Left cardiac atrium (tissue), 4 donors: ENCODE measurements around the gene CARS1. TPM values are rescaled to one million over a fixed set of nuclear protein-coding genes. Genes with fewer than 3 reads are reported as not detected.

Experiments
- ATAC-seq, 2 donors: fragments of 200-7000 bp; cut with Tn5 transposase; one replicate each; pipeline ENCODE4 v1.9.1; 2020; ENCODE audit warnings: mild to moderate bottlenecking in 2 of 2, moderate library complexity in 2 of 2
- DNase-seq: peaks from one replicate; pipeline ENCODE4 v3.0.0-alpha.2; 2020
- intact Hi-C, 2 donors: fragments of 100-400 bp; cut with DNase I; formaldehyde crosslinking; loops; one replicate each; pipeline versions ENCODE4 v1.14.1 to v1.15.1; 2022 to 2023
- total RNA-seq, 2 donors: library from RNA; stranded (reverse); fragmentation: NEBNext Ultra II Directional; extraction: Animal tissue kit (Norgen Biotek cat#: 25700); gene quantifications; one replicate each; pipeline ENCODE4 v1.2.1, GENCODE V29; 2021
- donor health status: DM: no; HTN: yes; CAD: no.
- donor health status: DM: no; HTN: yes; CAD: no; lungs with severe emphysema.
- donor health status: DM: yes; HTN: yes; CAD: no.
- donor health status: Dilated cardiomyopathy.

Gene CARS1
- total RNA-seq, 2 donors from 2014 or later: 16.8 to 28.7 TPM

GRCh38 chr11:3000032-3000961 is 56.9 kb downstream of the CARS1 start:
- peak; percentile 76 for DNase-seq
- ATAC-seq: peak; percentile 73 to 74
- intact Hi-C loops: no loop called here

- intact Hi-C loops: no loop called here
- no peak for ATAC-seq
- DNase-seq: no peak
Measured at GRCh38 chr11:2999464-2999998, 57.7 kb downstream of the CARS1 start.

- DNase-seq (no peak), ATAC-seq (no peak)
- intact Hi-C loops: no loop called here
Measured at GRCh38 chr11:2998073-2998850, 59.0 kb downstream of the CARS1 start.

DNA sequence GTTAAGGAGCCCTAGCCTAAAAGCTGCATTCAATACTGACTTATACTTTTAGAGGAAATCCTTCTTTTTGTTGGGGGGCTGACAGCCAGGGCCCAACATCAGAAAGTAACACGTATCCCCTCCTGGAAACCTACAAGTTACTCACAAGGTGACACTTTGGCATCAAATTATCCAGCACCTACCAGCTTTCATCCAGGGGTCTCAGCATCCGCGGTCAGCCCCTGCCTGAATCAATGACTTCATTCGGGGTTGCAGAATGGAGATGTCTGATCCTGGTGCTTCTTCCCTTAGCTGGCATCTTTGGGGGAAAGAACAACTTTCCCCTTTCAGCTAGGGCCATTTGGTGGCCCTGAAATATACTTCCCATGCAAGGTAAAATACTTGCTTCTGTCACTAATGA is 59.8 kb downstream of the CARS1 start:
- intact Hi-C loops: no loop called here

DNA sequence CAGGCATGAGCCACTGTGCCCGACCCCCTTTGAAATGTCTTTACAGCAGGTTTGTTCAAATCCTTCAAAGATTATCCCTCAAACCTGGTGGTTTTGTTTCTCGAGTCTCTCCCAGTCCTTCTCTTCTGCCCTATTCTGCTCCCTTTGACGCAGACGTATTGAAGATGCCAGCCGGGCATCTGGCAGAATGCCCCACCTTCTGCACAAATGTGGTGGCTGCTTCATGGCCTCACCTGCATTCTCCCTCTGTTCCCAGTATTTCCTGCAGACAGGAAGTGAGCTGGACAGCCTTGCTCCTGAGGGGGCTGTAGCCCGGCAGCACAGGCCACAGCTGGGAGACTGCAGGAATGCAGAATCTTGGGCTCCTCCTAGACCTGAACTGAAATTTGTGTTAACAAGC is 60.2 kb downstream of the CARS1 start:
- DNase-seq (no peak), ATAC-seq (no peak)
- intact Hi-C loops: no loop called here

More for the DNA sequence above, 59.8 kb downstream of the CARS1 start:
- ATAC-seq: no peak
- DNase-seq: no peak

DNA sequence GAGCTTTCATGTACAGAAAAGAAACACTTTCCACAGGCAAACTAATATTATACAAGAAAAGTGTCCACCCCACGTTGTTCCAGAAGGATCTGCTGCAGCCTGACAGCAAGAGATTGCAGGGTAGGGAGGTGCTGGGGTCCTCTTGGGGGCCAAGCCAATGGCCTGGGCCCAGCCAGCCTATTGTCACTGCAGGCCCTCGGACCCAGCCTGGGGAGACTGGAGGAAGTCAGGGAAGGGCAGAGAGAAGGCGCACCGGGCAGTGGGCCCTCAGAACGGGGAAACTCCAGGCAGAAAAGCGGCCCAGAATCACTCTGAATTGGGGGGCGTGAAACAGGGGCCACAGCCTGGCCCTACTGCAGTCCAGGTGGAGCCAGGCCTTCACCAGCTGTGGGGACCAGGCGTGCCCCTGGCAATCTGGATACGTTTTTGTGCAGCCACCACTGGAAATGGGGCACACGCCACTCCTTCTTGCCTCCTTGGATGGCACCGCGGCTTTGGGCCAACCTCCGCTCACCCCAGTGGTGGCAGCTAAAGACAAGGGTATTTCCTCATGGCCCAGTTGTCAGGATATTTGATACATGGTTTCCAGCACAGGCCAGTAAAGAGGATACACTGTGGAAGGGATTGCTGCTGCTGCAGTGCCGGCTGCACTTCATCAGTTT is 61.2 kb downstream of the CARS1 start:
- no peak for ATAC-seq
- intact Hi-C loops: no loop called here

DNA sequence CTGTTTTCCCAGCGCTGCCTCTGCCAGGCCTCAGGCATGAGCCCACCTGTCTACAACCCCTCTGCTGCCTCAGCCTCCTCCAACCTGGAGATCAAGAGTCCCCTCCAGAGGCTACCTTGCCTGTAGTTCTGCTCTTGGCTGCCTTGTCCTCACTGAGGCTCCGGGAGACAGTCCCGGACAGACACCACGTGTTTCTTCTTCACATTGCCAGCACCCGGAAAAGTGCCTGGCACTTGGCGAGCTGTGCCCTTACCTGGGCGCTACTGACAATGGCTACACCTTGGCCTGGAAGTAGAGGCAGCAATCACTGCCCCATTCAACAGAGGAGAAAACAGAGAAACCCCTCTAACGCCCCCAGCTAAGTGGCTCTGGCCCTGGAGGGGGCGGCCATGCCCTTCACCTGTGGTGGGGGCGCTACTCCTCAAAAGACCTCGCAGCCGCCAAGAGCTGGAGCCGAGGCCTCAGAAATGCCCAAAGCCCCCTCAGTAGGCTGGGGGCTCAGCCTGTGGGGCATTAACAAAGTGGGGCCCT is 62.1 kb downstream of the CARS1 start:
- DNase-seq (no peak), ATAC-seq (no peak)
- intact Hi-C loops: no loop called here

More for the DNA sequence above, 61.2 kb downstream of the CARS1 start:
- no peak for DNase-seq

GRCh38 chr11:2994336-2994730 is 62.9 kb downstream of the CARS1 start:
- ATAC-seq (no peak), DNase-seq (no peak)
- intact Hi-C loops: no loop called here

- DNase-seq (no peak), ATAC-seq (no peak)
- intact Hi-C loops: no loop called here
Measured at GRCh38 chr11:2992997-2993325, 64.3 kb downstream of the CARS1 start.

- peak; percentile 98 for DNase-seq
- peak; percentile 96 to 97 for ATAC-seq
- intact Hi-C loops: no loop called here
Measured at GRCh38 chr11:2992234-2992996, 64.8 kb downstream of the CARS1 start, which contains the start of gene NAP1L4. TSS of gene NAP1L4 (minus strand) at chr11:2992329. CDS start at chr11:2979220, 13,109 bp downstream.

DNA sequence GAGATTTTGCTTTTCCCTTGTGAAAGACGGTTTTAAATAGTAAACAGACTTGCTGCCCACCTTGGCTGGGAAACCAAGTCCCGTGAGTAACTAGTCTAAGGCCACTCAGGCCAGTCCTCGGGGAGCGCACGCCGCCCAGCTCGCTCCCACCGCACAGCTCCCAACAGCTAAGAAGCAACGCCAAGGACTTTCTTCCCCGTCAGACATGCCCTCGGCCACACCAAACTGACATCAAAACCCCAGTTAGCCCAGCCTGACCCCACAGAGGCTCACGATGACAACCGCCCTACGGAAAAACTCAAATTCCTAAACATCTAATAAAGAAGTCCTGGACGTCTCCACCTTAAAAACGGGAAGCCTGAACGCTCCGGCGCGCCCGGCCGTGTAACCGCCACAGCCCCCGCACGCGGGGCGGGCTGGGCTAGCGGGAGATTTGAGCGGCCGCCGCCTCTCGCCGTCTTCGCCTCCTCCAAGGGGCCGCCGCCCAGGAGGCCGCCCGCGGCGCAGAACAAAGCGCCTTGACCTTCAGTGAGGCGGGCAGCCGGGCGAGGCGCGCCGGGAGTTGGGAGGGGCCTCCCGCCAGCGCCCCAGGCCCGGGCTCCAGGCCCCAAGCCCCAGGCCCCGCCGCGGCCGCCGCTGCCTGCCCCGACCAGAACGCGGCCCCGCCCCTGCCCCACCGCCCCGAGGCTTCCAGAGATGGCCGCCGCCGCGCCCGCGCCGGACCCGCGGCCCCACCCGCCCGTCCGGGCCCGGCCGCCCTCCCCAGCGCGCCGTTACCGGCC is 65.6 kb downstream of the CARS1 start:
- peak; percentile 75 to 88 for ATAC-seq
- no peak for DNase-seq
- intact Hi-C loops: no loop called here

DNA sequence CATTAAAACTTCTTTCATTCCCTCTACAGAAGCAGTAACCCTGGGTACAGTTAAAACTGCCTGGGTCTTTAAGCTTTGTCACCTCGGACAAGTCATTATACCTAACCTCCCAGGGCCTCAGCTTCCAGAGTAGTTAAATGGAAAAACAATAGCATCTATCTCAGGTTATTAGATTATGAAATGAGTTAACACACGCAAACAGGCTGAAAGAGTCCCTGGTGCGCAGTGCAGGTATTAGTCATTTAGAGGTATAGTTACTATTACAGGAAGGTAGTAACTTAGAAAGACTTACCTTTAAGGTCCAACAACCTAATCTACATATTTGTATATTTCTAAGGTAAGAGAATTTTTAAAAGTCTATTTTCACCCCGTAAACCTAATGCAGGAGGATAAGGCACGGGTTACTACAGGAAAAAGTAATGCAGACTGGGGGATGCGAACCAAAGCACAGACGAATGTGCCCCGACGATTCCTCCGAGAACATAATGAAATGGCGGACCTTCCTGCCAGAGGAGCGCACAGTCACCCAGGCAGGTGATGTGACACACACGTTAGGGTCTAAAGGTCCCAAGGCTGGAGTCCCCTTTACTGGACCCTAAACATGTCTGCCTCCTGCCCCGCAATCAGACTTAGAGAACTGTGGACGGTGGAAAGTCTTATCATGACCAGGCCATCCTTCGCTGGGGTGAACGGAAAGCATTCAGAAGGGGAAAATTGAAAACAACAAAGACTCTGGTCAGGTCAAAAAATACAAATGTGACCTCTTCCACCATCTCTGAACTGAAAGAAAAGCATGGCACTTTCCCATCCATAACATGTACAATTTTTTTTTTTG is 66.4 kb downstream of the CARS1 start:
- no peak for ATAC-seq
- intact Hi-C loops: no loop called here
- no peak for DNase-seq

DNA sequence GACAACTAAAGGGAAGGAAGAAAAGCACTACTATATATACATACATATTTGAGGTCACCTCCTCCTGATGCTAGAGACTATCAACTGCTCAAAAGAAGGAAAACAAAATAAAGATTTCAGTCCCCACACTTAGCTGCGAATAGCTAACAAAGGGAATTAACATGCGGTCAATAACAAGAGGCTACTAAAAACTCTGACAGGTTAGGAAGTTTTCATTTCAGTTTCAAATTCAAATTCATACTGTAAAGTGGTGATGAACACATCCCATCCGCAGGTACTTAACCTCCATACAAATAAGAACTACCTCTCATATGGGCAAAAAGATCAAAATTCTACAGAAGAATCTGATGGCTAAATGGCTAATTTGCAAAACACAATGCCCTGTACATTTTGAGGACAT is 67.7 kb downstream of the CARS1 start:
- ATAC-seq: no peak
- intact Hi-C loops: no loop called here
- DNase-seq: no peak

GRCh38 chr11:2989006-2989405 is 68.2 kb downstream of the CARS1 start:
- intact Hi-C loops: no loop called here
- ATAC-seq: no peak

GRCh38 chr11:2987881-2988861 is 69.1 kb downstream of the CARS1 start:
- no peak for ATAC-seq
- intact Hi-C loops: no loop called here
- DNase-seq: no peak

More at GRCh38 chr11:2989006-2989405, 68.2 kb downstream of the CARS1 start:
- DNase-seq: no peak

DNA sequence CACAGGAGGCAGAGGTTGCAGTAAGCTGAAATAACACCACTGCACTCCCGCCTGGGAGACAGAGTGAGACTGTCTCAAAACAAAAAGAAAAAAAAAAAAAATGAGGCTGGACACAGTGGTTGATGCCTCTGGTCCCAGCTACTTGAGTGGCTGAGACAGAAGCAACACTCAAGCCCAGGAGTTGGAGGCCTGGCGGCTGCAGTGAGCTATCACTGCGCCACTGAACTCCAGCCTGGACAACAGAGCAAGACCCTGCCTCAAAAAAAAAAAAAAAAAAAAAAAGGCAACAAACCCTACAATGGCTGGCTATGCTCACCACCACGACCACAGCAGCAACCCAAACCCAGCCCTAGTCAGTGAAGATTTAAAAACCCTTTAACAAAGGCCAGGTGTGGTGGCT is 73.3 kb downstream of the CARS1 start:
- no peak for ATAC-seq
- no peak for DNase-seq
- intact Hi-C loops: no loop called here
